ENCODE measurements around the gene TMEM253.

DNA sequence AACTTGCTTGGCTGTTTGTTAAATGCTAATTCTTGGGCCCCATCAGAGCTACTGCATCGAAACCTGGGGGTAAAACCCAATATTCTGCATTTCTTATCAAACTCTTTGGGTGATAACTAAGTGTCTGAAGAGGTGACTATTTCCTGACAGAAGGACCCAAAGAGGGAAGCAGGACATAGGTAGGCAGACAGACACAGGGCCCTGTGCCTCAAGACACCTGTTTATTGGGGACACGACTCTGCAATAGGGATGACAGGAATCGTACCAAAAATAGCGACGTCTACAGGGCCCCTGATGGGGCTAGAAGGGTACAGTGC is 11.0 kb upstream of the TMEM253 start:
- TF ChIP-seq SP1 (IDR thresholded peaks at IDR 0.05) (no peak), LEF1 (IDR thresholded peaks at IDR 0.05; ENCODE audit: borderline replicate concordance) (no peak), FOXM1 (IDR thresholded peaks at IDR 0.05; ENCODE audit: borderline replicate concordance) (no peak), L3MBTL2 (conservative IDR thresholded peaks at IDR 0.05) (no peak), ZNF384 (IDR thresholded peaks at IDR 0.05) (no peak), ELF4 (IDR thresholded peaks at IDR 0.05) (no peak), FOXK2 (IDR thresholded peaks at IDR 0.05) (no peak), CTBP1 (IDR thresholded peaks at IDR 0.05; ENCODE audit: borderline replicate concordance) (no peak)
- TF ChIP-seq, protein P1, sequence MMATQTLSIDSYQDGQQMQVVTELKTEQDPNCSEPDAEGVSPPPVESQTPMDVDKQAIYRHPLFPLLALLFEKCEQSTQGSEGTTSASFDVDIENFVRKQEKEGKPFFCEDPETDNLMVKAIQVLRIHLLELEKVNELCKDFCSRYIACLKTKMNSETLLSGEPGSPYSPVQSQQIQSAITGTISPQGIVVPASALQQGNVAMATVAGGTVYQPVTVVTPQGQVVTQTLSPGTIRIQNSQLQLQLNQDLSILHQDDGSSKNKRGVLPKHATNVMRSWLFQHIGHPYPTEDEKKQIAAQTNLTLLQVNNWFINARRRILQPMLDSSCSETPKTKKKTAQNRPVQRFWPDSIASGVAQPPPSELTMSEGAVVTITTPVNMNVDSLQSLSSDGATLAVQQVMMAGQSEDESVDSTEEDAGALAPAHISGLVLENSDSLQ (IDR thresholded peaks at IDR 0.05): no peak

All from HEK293T (cell line).